Parathyroid adenoma (tissue), 2 donors: ENCODE results near the gene SLC2A4RG.

Experiments
- H2AFZ ChIP-seq: fragments of 300-600 bp; sonication (generic); one replicate; pipeline ENCODE4 v1.7.0; 2017; ENCODE audit warnings: antibody characterized with exemption, mild to moderate bottlenecking
- H3K27ac ChIP-seq: fragments of 300-600 bp; sonication (generic); one replicate; pipeline ENCODE4 v1.7.0; 2017
- H3K27me3 ChIP-seq: fragments of 300-600 bp; sonication (generic); one replicate; pipeline ENCODE4 v1.7.0; 2017; ENCODE audit warnings: low read length; ENCODE audit not compliant: control insufficient read depth, insufficient read depth
- H3K36me3 ChIP-seq: fragments of 300-600 bp; sonication (generic); one replicate; pipeline ENCODE4 v1.7.0; 2017; ENCODE audit warnings: low read length; ENCODE audit not compliant: control insufficient read depth, insufficient read depth
- H3K4me1 ChIP-seq: fragments of 300-600 bp; sonication (generic); one replicate; pipeline ENCODE4 v1.7.0; 2017; ENCODE audit warnings: control low read depth
- H3K4me2 ChIP-seq: fragments of 300-600 bp; sonication (generic); one replicate; pipeline ENCODE4 v1.7.0; 2017; ENCODE audit warnings: low read length
- H3K4me3 ChIP-seq: fragments of 300-600 bp; sonication (generic); one replicate; pipeline ENCODE4 v1.7.0; 2017; ENCODE audit warnings: low read depth, low read length
- H3K79me2 ChIP-seq: fragments of 300-600 bp; sonication (generic); one replicate; pipeline ENCODE4 v1.7.0; 2017; ENCODE audit warnings: control low read depth
- H3K9ac ChIP-seq: fragments of 300-600 bp; sonication (generic); one replicate; pipeline ENCODE4 v1.7.0; 2017; ENCODE audit warnings: mild to moderate bottlenecking
- H3K9me3 ChIP-seq: fragments of 300-600 bp; sonication (generic); one replicate; pipeline ENCODE4 v1.7.0; 2017; ENCODE audit warnings: low read length; ENCODE audit not compliant: control insufficient read depth
- TF ChIP-seq, protein P1 (sequence below): fragments of 300-600 bp; sonication (generic); IDR thresholded peaks from one replicate; pipeline ENCODE4 v1.7.0; 2017; ENCODE audit warnings: antibody characterized with exemption, mild to moderate bottlenecking
- donor health status: primary hyperparathyroidism.

SLC2A4RG gene

DNA sequence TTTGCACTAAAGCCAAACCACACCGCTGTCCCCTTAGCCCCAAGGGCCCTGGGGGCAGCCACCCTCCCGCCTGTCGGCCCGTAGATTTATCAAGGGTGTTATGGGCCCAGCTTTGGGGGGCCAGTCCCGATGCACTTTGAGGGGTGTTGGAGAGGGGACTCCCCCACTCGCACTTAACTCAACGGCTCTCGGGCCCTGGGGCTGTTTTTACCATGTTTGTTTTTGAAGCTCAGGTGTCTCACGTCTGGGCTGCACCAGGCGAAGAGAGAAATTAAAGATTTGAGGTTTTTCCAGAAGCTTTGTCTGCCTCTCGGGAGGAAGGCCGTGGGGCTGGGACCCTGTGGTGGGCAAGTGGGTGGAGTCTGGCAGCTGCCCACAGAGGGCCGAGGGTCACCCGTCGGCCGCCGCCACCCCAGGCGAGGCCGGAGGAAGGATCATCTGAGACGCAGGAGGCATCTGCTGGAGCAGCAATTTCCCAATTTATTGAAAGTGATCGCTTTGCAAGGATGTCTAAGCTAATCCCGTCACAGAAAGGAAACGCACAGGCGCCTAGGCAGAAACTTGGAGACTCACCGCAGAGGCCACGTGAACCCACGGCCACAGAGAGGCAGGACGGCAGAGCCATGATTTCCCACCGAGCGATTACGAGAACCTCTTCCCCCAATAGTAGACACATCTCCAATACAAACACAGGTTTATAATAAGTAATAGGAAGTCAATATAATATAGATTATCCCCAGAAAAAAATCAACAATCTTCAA, 3.8 kb downstream of the SLC2A4RG start:
- Histone ChIP-seq H3K27me3 (no peaks in the 10 kb centered on the region), H3K9ac (no peak overlapping the region), H2AFZ (no peak overlapping the region), H3K4me2 (no peak overlapping the region), H3K4me1 (peaks cover 10% of the 10 kb centered on the region), H3K36me3 (no peaks in the 10 kb centered on the region), H3K27ac (no peak overlapping the region), H3K9me3 (no peaks in the 10 kb centered on the region), H3K4me3 (no peak overlapping the region), H3K79me2 (no peaks in the 10 kb centered on the region)
- TF ChIP-seq, protein P1, sequence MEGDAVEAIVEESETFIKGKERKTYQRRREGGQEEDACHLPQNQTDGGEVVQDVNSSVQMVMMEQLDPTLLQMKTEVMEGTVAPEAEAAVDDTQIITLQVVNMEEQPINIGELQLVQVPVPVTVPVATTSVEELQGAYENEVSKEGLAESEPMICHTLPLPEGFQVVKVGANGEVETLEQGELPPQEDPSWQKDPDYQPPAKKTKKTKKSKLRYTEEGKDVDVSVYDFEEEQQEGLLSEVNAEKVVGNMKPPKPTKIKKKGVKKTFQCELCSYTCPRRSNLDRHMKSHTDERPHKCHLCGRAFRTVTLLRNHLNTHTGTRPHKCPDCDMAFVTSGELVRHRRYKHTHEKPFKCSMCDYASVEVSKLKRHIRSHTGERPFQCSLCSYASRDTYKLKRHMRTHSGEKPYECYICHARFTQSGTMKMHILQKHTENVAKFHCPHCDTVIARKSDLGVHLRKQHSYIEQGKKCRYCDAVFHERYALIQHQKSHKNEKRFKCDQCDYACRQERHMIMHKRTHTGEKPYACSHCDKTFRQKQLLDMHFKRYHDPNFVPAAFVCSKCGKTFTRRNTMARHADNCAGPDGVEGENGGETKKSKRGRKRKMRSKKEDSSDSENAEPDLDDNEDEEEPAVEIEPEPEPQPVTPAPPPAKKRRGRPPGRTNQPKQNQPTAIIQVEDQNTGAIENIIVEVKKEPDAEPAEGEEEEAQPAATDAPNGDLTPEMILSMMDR, result no peak

DNA sequence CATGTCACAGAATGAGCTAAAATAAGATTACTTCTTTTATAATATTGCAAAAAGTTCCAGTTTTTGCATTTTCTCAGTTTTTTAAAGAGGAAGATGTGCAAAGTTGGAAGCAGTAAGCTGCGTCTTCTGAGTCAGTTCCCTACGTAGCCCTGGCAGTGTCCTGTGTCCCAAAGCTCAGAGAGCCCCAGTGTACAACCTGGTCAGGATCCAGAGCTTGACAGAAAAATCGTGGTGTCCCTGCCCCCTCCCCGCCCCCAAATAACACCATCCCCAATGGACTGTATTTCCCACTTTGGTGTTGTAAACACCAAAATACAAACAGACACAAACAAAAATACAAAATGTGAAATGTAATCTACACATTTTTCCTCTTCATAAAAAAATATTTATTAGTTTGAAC, 4.6 kb downstream of the SLC2A4RG start:
- TF ChIP-seq, protein P1, result no peak
- no peaks in the 10 kb centered on the region for H3K9me3 ChIP-seq
- no peak overlapping the region for H3K27ac ChIP-seq
- H3K4me2 ChIP-seq, result no peak overlapping the region
- H3K4me3 ChIP-seq, result no peak overlapping the region
- no peaks in the 10 kb centered on the region for H3K36me3 ChIP-seq
- no peaks in the 10 kb centered on the region for H3K27me3 ChIP-seq
- no peak overlapping the region for H3K9ac ChIP-seq
- H3K79me2 ChIP-seq, result no peaks in the 10 kb centered on the region
- H3K4me1 ChIP-seq, result peaks cover 10% of the 10 kb centered on the region
- H2AFZ ChIP-seq, result no peak overlapping the region

DNA sequence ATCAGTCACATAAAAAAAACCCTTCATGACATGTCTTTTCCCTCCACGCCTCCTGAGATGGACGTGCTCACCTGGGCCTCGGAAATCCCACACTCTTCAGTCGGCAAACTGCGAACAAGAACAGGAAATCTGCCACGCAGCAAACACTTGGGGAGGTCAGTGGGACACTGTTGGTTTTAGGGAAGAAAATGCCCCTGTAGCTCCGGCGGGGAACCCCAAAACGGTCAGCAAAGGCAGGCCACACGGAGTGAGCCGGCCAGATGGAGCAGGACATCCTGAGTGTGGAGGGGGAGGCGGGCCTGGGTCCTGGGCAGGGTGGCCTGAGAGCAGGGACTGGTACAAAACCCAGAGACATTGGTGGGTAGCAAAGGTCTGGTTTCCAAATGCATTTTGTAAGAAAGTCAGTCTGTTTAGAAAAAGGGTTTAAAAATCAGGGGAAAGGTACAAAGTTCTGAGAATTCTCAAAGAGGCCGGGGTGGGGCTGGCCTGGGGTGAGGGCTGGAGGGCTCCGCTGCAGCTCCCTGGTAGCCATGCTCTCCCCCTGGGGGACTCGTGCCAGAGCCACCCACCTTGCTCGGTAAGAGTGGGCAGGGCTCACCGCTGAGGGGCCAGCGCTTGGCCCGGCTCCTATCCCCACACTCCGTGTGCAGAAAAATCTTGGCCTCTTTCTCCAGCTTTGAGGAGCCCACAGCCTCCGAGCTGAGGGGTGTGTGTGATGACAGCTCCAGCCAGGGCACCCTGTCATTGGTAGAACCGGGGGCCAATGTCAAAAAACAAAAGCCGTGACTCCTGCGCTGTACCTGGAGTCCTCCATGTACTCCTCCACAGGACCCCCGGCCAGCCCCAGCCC, 5.2 kb downstream of the SLC2A4RG start:
- Histone ChIP-seq H3K4me1 (peaks cover 10% of the 10 kb centered on the region), H3K27me3 (no peaks in the 10 kb centered on the region), H3K36me3 (no peaks in the 10 kb centered on the region), H3K79me2 (no peaks in the 10 kb centered on the region), H3K9ac (no peak overlapping the region), H3K4me3 (no peak overlapping the region), H2AFZ (no peak overlapping the region), H3K9me3 (no peaks in the 10 kb centered on the region), H3K4me2 (no peak overlapping the region), H3K27ac (no peak overlapping the region)
- TF ChIP-seq, protein P1, result no peak

DNA sequence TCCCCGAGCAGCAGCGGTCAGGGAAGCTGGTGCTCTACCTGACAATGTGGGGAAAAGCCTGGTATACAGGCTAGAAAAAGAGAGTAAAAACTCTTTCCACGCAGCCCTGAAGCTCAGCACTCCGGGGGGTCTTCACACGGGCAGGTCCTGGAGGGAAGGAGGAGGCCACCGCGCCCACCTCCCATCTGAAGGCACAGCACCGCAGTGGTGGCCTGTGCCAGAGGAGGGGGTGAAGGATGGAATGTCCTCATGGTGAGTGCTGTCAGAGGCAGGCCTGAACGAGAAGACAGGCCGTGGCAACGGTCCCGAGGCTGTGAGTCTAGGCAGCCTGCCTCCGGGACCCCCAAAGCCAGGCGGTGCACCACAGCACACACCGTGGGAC, 5.8 kb downstream of the SLC2A4RG start:
- Histone ChIP-seq H3K4me1 (peaks cover 10% of the 10 kb centered on the region), H3K27ac (no peak overlapping the region), H3K4me2 (no peak overlapping the region), H3K79me2 (no peaks in the 10 kb centered on the region), H3K4me3 (no peak overlapping the region), H3K36me3 (no peaks in the 10 kb centered on the region), H2AFZ (no peak overlapping the region), H3K9ac (no peak overlapping the region), H3K27me3 (no peaks in the 10 kb centered on the region), H3K9me3 (no peaks in the 10 kb centered on the region)
- TF ChIP-seq, protein P1, result no peak
